GM10248 (cell line): Measurements from ENCODE around the gene KAT2B.
"Not testable (repeated sequence)": the region's sequence is repeated elsewhere in the genome, so short reads cannot be mapped to it uniquely, and the experiment has no call there.

ENCODE experiments used
- CTCF ChIA-PET: fragments of 300-600 bp; sonication (Branson Sonifier 250); formaldehyde crosslinking; extraction: SDS; loops from one replicate; lab custom pipeline; 2021; ENCODE audit warnings: antibody characterized with exemption; lab: Yijun Ruan, JAX
- POLR2A ChIA-PET: fragments of 350-650 bp; sonication (Branson Sonifier 250); formaldehyde crosslinking; extraction: SDS; loops from one replicate; lab custom pipeline; 2020; ENCODE audit warnings: antibody characterized with exemption; lab: Yijun Ruan, JAX
- DNase-seq: peaks from one replicate; pipeline ENCODE4 v3.0.0; 2012; ENCODE audit errors: extremely low spot score
- CTCF ChIP-seq: IDR thresholded peaks from 2 replicates; pipeline ENCODE4 v1.5.1; 2012; ENCODE audit warnings: mild to moderate bottlenecking, low read depth; ENCODE audit errors: extremely low read depth, missing control alignments, control extremely low read depth

Gene KAT2B

DNA sequence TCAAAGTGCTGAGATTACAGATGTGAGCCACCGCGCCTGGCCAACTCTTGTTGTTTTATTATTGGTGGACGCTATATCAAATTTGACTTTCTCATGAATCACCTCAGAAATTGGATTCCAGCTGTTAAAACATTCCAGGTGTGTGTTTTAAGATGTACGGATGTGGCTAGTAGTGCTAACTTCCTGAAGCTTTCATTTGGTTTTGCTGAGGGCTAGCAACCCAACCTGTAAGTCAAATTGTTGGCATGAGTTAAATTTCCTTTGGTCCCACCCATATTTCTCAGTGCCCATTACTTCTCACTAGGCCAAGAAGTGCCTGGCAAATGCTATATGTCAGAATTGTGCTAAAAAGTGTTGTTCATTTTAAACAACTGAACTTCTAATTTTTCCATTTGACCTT, 13.1 kb upstream of the KAT2B start:
- no peak for TF ChIP-seq CTCF
- POLR2A ChIA-PET: no interaction called here
- CTCF ChIA-PET: interaction anchor here (1.2 to 1.3 kb wide), 2 partner anchors 14 to 18 kb away, joined by 3 read pairs; no protein-coding TSS in a partner anchor
- DNase-seq: no peak

- no peak for TF ChIP-seq CTCF
- ChIA-PET CTCF (no interaction called here), POLR2A (no interaction called here)
- no peak for DNase-seq
Observed at GRCh38 chr3:20028905-20029331, 11.3 kb upstream of the KAT2B start.

GRCh38 chr3:20031939-20032338, 8.3 kb upstream of the KAT2B start:
- POLR2A ChIA-PET, CTCF ChIA-PET, DNase-seq: not testable (repeated sequence)

- no peak for TF ChIP-seq CTCF
- CTCF ChIA-PET: no interaction called here
- no peak for DNase-seq
- POLR2A ChIA-PET: no interaction called here
Observed at GRCh38 chr3:20035019-20035418, 5.2 kb upstream of the KAT2B start.

DNA sequence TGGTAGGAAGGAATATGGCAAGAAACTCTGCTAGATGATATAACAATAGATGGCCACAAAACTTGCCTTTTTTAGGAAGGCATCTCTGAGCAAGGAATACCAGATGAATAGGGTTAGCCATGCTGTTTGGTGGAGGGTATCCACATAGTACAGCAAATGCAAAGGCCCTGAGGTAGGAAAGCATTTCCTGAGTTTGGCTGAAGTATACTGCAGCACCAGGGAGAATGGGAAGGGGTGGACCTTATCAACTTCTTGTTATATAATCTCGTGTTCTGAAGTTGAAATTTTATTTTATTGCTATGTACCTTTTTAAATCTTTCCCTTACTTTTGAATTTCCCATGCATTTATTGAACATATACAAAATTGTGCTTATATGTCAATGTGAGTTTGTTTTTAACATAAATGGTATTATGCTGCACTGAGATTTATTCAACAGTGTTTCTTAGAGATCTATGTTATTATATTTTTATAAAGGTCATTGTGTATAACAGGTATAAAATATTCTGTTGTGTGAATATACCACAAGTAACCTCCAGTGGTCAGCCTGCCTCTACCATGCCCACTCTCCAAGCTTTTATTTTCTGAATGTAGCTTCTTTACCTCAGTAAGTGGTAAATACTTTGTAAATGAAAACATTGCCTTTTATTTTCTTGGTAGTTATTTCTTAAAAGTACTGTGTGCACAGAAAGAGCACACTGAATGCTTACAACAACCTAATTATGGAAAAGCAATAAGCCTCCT, 2.8 kb upstream of the KAT2B start:
- DNase-seq: no peak
- POLR2A ChIA-PET: no interaction called here
- no peak for TF ChIP-seq CTCF
- CTCF ChIA-PET: no interaction called here

DNA sequence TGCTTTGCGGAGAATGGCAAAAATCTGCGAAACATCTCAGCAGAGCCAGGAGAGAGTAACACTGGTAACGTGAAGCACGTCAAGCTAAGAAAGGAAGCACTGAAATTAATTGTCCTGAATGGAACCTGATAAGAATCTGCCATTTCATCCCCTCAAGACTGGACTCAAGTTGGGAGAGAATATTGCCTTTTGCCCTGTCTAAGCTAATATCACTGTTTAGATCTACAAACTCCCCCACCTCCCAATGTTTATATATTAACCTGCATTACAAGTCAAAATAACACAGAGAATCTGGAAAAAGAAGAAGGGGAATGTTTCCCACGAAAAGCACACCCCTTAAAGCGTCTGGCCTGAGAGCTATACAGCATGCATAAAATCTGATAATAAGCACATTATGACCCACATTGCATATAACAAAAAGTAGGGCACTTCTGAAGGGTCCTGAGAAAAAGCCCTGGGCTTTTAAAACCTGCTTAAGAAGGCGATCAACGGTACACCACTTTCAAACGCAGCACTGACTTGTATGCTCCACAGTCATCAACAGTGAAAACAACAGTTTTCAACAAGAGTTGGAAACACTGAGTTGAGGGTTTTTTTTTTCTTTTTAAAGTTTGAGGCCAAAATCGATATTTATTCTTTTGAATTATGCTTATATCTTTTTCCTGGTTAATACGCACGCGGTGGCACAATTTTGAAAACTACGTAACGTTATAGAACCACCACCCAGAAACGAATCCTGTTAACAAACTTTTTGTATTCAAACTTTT, 1.4 kb upstream of the KAT2B start:
- TF ChIP-seq CTCF: no peak
- ChIA-PET CTCF (interaction anchor here (0.8 kb wide), 1 partner anchor 25 kb away, joined by 3 read pairs; no protein-coding TSS in a partner anchor), POLR2A (no interaction called here)
- DNase-seq: no peak

GRCh38 chr3:20039466-20039764, 831 bp upstream of the KAT2B start:
- CTCF ChIA-PET: interaction anchor here (2.0 kb wide), 1 partner anchor 85 kb away, joined by 4 read pairs; no protein-coding TSS in a partner anchor
- no peak for DNase-seq
- POLR2A ChIA-PET: no interaction called here
- no peak for TF ChIP-seq CTCF
